ENCODE results near the gene CSKMT. TPM values are rescaled to one million over a fixed set of nuclear protein-coding genes. Genes with fewer than 3 reads are reported as not detected.

Gene CSKMT, protein sequence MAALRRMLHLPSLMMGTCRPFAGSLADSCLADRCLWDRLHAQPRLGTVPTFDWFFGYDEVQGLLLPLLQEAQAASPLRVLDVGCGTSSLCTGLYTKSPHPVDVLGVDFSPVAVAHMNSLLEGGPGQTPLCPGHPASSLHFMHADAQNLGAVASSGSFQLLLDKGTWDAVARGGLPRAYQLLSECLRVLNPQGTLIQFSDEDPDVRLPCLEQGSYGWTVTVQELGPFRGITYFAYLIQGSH
- total RNA-seq: 6.2 and 14.1 TPM in 2 replicates

DNA sequence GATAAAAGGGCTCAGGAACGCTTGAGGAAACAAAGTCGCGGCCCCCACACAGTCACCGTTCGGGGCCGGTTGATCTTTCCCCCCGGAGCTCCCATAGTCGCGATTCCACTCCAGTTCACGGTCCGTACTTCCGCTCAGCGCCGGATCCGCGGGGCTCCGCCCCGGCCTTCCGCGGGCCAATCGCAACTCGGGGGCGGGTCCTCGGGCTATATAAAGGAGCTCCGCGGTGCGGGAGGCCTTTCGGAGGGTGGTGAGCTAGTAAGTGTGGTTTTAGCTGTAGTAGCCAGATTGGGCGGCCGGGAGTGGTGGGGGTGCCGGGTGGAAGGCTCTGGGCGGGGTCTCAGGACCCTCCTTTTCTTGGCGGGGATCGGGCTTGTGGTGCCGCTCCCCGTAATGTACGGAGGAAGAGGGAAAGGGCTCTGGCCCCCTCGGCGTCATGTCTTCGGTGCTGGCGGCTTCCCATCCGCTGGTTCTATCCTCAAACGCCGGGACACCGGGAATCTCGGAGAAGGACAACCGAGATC is at the start of gene CSKMT, which contains the start of gene C11orf98:
TSS of gene CSKMT (plus strand) at position 238 of the 524 bp plus-strand sequence. CDS start 568 bp downstream, outside the sequence.
TSS of gene C11orf98 (minus strand) at position 136 of the 524 bp plus-strand sequence. CDS start at position 95, 41 bp downstream.

DNA sequence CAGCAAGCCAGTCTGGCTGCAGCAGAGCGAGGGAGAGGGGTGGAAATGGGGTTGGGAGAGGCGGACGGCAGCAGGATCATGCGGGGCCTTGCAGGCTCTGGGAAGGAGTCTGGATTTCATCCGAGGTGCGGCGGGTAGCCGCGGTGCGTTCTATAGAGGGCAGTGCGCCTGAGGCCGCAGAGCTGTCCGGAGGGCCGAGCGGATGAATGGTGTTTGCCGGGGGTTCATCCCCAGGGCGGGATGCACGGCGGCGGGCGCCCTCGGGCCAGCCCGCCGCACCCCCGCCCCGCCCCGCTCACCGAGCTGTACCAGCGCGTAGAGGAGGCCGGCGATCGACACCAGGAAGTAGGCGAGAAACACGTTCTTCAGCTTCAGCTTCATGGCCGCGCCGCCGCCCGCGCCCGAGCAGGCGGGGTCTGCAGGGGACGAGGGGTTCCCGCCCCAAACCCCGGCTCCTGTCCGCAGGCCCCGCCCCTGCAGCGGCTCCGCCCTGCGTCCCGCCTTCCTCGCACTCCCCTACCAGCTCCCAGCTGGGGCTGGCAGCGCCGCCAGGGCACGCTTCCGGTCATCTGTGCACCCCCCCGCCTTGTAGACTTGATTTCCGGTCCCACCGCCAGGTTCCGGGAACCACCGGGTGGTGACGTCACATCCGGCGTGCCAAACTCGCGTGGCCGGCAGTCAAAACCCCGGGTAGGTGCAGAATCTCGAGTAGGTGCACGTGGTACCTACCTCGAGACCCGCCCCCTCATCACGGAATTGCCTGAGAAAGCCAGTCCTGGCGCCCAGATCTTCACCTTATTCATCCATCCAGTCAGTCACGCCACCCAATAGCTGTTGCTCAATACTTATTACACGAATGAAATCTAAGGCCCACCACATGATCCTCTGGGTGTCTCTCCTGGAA is 43.3 kb upstream of the CSKMT start, which contains the start of gene B3GAT3:
TSS of gene B3GAT3 (minus strand) at position 420 of the 904 bp plus-strand sequence. CDS start at position 381, 39 bp downstream.

DNA sequence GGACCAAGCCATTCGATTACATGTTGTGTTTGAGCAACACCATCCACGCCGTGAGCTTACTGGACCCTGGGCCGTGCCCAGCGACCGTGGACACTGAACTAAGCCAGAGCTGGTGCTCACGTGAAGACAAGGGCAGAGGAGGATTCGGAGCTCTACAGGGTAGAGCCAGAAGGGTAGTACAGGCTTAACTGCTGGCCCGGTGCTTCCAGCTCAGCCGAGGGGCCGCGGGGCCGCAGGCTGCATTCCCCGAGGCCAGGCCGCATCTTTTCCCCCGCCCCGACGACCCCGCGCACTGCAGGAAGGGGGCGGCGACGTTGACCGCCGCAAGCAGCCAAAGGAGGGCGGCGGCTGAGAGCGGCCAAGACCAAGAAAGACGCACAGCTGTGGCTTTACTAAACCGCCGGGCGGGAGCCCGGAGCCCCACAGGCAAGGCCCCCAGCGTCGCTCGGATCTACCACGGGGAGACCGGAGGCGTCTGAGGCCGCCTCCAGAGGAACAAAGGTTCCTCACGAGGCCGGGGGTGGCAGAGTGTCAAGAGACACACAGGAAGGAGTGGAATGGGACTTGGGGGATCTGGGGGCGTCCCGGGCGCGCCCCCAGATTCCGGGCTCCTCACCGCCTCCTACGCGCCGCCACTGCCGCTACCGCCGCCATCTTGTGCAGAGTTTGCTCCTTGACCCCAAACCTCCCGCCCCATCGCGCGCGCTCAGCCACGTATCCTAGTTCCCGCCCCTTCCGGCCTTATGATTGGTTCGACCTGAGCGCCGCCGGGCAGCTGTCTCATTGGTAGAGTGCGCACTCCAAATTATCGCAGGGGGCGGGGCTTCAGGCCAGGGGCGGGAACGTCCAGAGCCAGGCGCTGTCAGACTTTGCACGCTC is 18.9 kb upstream of the CSKMT start, which contains the start of gene GANAB:
TSS of gene GANAB (minus strand) at position 668 of the 879 bp plus-strand sequence. CDS start at position 654, 14 bp downstream.

DNA sequence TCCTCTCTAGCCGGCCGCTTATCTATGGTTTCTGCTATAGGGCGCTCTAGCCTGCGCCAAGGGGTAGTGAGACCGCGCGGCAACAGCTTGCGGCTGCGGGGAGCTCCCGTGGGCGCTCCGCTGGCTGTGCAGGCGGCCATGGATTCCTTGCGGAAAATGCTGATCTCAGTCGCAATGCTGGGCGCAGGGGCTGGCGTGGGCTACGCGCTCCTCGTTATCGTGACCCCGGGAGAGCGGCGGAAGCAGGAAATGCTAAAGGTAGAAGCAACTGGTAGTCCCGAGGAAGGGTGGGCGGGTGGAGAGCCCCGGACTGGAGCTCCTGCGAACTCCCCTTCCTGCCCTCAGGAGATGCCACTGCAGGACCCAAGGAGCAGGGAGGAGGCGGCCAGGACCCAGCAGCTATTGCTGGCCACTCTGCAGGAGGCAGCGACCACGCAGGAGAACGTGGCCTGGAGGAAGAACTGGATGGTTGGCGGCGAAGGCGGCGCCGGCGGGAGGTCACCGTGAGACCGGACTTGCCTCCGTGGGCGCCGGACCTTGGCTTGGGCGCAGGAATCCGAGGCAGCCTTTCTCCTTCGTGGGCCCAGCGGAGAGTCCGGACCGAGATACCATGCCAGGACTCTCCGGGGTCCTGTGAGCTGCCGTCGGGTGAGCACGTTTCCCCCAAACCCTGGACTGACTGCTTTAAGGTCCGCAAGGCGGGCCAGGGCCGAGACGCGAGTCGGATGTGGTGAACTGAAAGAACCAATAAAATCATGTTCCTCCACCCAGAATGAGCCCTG is 6.7 kb downstream of the CSKMT start, which contains the start of the genes LBHD1 and UQCC3:
TSS of gene LBHD1 (minus strand) at position 660 of the 782 bp plus-strand sequence. CDS start 2,236 bp downstream, outside the sequence.
TSS of gene UQCC3 (plus strand) at position 66 of the 782 bp plus-strand sequence. CDS start at position 139, 73 bp downstream.

DNA sequence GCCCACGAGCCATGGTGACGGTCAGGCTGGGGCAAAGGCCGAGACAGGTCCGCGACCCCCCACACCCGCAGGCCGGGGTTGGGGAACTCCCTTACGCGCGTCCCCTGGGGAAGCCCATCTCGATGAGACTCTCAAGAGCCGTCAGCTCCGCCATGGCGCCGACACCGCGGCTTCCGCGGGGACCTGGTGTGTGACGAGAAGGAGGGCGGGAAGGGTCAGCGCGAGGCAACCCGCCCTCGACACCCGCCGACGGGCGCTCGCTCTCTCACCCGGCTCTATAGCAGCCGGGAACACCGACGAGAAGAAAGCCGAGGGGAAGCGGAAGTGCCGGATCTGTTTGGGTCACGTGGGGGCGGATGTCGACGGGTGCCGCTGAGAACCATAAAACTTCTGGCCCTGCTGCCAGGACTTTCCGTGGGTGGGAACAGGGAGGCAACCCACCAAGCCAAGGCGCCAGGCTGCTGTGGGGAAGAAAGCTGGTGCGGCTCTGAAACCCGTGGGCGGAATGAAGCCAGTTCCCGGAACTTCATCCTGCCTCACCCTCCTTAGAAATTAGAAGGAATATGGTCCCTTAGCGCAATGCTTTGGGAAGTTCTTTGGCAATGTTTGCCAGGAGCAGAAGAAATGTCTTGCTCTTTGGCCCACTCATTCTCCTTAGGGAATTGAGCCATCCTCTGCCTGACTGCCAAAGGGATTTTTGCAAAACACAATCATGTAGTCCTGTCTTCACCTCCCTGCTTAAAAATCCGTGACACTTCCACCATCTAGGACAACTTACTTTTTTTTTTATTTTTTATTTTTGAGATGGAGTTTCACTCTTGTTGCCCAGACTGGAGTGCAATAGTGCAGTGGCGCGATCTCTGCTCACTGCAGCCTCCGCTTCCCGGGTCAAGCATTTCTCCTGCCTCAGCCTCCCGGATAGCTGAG is 13.9 kb downstream of the CSKMT start, which contains the start of gene UBXN1:
TSS of gene UBXN1 (minus strand) at position 304 of the 927 bp plus-strand sequence. CDS start at position 154, 150 bp downstream.

DNA sequence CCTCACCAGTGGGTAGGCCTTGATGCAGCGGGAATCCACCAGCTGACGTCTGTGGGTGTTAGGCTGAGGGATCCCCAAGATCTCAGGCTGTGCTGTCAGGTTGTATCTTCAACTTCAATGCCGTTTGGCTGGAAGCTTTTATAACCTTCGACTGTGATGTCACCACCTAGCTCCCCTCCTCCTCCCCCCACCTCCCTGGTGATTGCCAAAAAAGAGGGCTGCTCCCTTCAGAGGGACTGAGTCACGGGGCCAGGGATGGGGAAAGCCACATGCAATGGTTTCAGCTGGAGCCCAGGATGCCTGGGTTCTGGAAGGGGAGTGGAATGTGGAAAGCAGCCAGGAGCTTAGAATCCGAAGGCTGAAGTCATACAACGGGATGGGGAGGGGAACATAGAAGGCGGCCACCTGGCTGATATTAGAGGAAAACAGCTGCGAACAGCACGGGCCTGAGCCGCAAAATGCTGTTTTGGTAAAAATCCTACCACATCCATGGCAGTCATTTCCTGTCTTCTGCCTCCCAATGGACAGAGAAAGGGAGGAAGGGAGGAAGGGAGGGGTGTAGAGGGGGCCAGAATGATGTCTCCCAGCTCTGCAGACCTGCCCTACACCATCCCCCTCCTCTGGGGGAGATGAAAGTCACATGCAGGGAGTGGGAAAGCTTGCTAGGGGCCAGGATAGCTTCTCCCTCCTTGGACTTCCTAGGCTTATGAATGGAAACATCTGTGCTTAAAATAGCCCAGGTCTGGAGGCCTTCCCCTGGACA is 24.5 kb downstream of the CSKMT start, which contains the start of gene LRRN4CL:
TSS of gene LRRN4CL (minus strand) at position 110 of the 763 bp plus-strand sequence. CDS start 1,022 bp downstream, outside the sequence.

DNA sequence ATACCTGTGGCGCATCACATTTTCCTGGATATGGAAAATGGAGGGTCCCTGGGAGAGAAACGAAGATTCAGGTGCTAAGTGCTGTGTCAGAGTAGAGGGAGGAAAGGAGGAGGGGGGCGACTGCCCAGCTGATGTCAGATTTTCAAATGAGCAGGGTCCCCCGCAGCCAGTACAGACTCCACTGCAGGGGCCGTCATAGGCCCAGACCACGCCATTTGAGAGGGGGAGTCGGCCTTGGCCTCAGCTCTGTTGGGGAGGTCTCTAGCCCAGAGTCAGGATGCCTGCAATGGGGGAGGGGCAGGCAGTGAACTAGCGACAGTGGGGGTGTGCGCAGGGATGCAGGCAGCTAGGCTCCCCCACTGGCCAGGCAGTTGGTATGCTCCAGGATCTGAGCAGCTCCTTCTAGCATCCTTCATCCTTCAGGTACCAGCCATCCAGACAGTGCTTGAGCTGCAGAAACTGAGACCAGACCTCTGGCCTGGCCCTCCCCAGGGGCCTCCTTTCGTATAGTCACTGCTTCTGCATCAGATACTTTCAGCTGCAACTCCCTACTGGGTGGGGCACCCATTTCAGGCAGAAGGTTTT is 42.3 kb downstream of the CSKMT start, which contains the start of the genes BSCL2 and GNG3:
TSS of gene BSCL2 (minus strand) at position 148 of the 585 bp plus-strand sequence. CDS start 229 bp downstream, outside the sequence.
TSS of gene GNG3 (plus strand) at position 400 of the 585 bp plus-strand sequence. CDS start 620 bp downstream, outside the sequence.

Small RNA genes within 50 kb of the gene (small RNA-seq; reads per million reads assigned to genes)
- gene SNORA57: not detected

Other genes starting within 250 kb of the CSKMT start
- gene SCGB1A1, start 246.3 kb upstream of the CSKMT start, total RNA-seq: not detected in 2 replicates
- gene AHNAK, start 118.5 kb upstream of the CSKMT start, total RNA-seq: 1,365 and 1,551 TPM in 2 replicates
- 1,098 and 1,125 TPM in 2 replicates for gene EEF1G, start 91.4 kb upstream of the CSKMT start, total RNA-seq
- 5.9 and 6.2 TPM in 2 replicates for gene TUT1, start 73.8 kb upstream of the CSKMT start, total RNA-seq
- gene MTA2, start 63.4 kb upstream of the CSKMT start, total RNA-seq: 114 and 152 TPM in 2 replicates
- gene EML3, start 52.5 kb upstream of the CSKMT start, total RNA-seq: 42.0 and 48.3 TPM in 2 replicates
- gene ROM1, start 52.1 kb upstream of the CSKMT start, total RNA-seq: 0.54 and 4.7 TPM in 2 replicates
- gene B3GAT3, start 43.3 kb upstream of the CSKMT start, total RNA-seq: 25.2 and 27.9 TPM in 2 replicates
- gene GANAB, start 18.7 kb upstream of the CSKMT start, total RNA-seq: 164 and 256 TPM in 2 replicates
- gene INTS5, start 12.0 kb upstream of the CSKMT start, total RNA-seq: 27.5 and 32.8 TPM in 2 replicates
- gene C11orf98, start 102 bp upstream of the CSKMT start, total RNA-seq: 22.4 and 30.1 TPM in 2 replicates
- gene UQCC3, start 6.4 kb downstream of the CSKMT start, total RNA-seq: 5.5 and 6.2 TPM in 2 replicates
- gene LBHD1, start 7.0 kb downstream of the CSKMT start, total RNA-seq: 5.1 and 6.0 TPM in 2 replicates
- gene UBXN1, start 13.8 kb downstream of the CSKMT start, total RNA-seq: 96.7 and 148 TPM in 2 replicates
- gene LRRN4CL, start 24.2 kb downstream of the CSKMT start, total RNA-seq: 0.39 and 0.87 TPM in 2 replicates
- gene BSCL2, start 42.1 kb downstream of the CSKMT start, total RNA-seq: 72.6 and 84.4 TPM in 2 replicates
- gene GNG3, start 42.4 kb downstream of the CSKMT start, total RNA-seq: 0.79 TPM in 1 of 2 replicates, not detected in the other
- gene HNRNPUL2, start 62.1 kb downstream of the CSKMT start, total RNA-seq: 9.3 and 13.0 TPM in 2 replicates
- 28.7 and 34.1 TPM in 2 replicates for gene TTC9C, start 63.2 kb downstream of the CSKMT start, total RNA-seq
- gene ZBTB3, start 88.8 kb downstream of the CSKMT start, total RNA-seq: 25.9 and 32.9 TPM in 2 replicates
- 51.0 and 53.5 TPM in 2 replicates for gene POLR2G, start 96.3 kb downstream of the CSKMT start, total RNA-seq
- gene TAF6L, start 106.1 kb downstream of the CSKMT start, total RNA-seq: 18.2 and 20.4 TPM in 2 replicates
- 40.4 and 47.3 TPM in 2 replicates for gene TMEM179B, start 122.1 kb downstream of the CSKMT start, total RNA-seq
- gene TMEM223, start 126.7 kb downstream of the CSKMT start, total RNA-seq: 18.5 and 21.0 TPM in 2 replicates
- 33.9 and 38.5 TPM in 2 replicates for gene NXF1, start 140.1 kb downstream of the CSKMT start, total RNA-seq
- gene STX5, start 166.7 kb downstream of the CSKMT start, total RNA-seq: 51.8 and 64.6 TPM in 2 replicates
- gene TEX54, start 167.5 kb downstream of the CSKMT start, total RNA-seq: not detected in 2 replicates
- gene WDR74, start 174.3 kb downstream of the CSKMT start, total RNA-seq: 27.7 and 86.8 TPM in 2 replicates
- 83.6 and 208 TPM in 2 replicates for gene SLC3A2, start 215.6 kb downstream of the CSKMT start, total RNA-seq

All from placental epithelial cell (primary cell).